Measurements from ENCODE around the gene ITGA3.

ITGA3 gene

GRCh38 chr17:50107790-50108414 is 52.0 kb downstream of the ITGA3 start:
- TF ChIP-seq CTCF (IDR thresholded peaks at IDR 0.05): no peak
- H3K27ac ChIP-seq: peak overlapping the region; percentile 98 to 99
- no peak overlapping the region for H3K4me3 ChIP-seq
- no peaks in the 10 kb centered on the region for H3K27me3 ChIP-seq
- no peak for DNase-seq
- intact Hi-C loops (cut with DNase I; ENCODE audit: low total_unique reads): no loop called here
- H3K9me3 ChIP-seq: no peaks in the 10 kb centered on the region
- H3K4me1 ChIP-seq: peaks cover 11 to 30% (median 27%) of the 10 kb centered on the region in 4 donors
- H3K36me3 ChIP-seq: peaks cover 33 to 78% (median 67%) of the 10 kb centered on the region in 3 donors

GRCh38 chr17:50108556-50108955 is 52.6 kb downstream of the ITGA3 start:
- H3K27ac ChIP-seq: peak overlapping the region; percentile 98 to 99
- H3K27me3 ChIP-seq: no peaks in the 10 kb centered on the region
- H3K4me3 ChIP-seq: no peak overlapping the region
- intact Hi-C loops (cut with DNase I; ENCODE audit: low total_unique reads): no loop called here
- TF ChIP-seq CTCF (IDR thresholded peaks at IDR 0.05): no peak
- H3K4me1 ChIP-seq: peaks cover 13 to 31% (median 29%) of the 10 kb centered on the region in 4 donors
- no peak for DNase-seq
- peaks cover 33 to 72% (median 64%) of the 10 kb centered on the region in 3 donors for H3K36me3 ChIP-seq
- H3K9me3 ChIP-seq: no peaks in the 10 kb centered on the region

- TF ChIP-seq CTCF (IDR thresholded peaks at IDR 0.05): no peak
Measured at GRCh38 chr17:50109207-50109606, 53.3 kb downstream of the ITGA3 start.

GRCh38 chr17:50109785-50110184 is 53.9 kb downstream of the ITGA3 start:
- Histone ChIP-seq H3K27me3 (no peaks in the 10 kb centered on the region), H3K9me3 (no peaks in the 10 kb centered on the region), H3K4me3 (no peak overlapping the region), H3K4me1 (peaks cover 13 to 31% (median 29%) of the 10 kb centered on the region in 4 donors), H3K27ac (peak overlapping the region; percentile 98 to 99), H3K36me3 (peaks cover 33 to 59% (median 56%) of the 10 kb centered on the region in 3 donors)
- intact Hi-C loops (cut with DNase I; ENCODE audit: low total_unique reads): loop anchor here (10.0 kb wide), 1 partner anchor 55 kb away; the partner anchor contains the start of gene SGCA
- TF ChIP-seq CTCF (IDR thresholded peaks at IDR 0.05): no peak
- no peak for DNase-seq

More at GRCh38 chr17:50109207-50109606, 53.3 kb downstream of the ITGA3 start:
- peaks cover 13 to 31% (median 29%) of the 10 kb centered on the region in 4 donors for H3K4me1 ChIP-seq
- H3K27me3 ChIP-seq: no peaks in the 10 kb centered on the region
- peak overlapping the region; percentile 98 to 99 for H3K27ac ChIP-seq
- intact Hi-C loops (cut with DNase I; ENCODE audit: low total_unique reads): no loop called here
- no peak overlapping the region for H3K4me3 ChIP-seq
- no peak for DNase-seq
- no peaks in the 10 kb centered on the region for H3K9me3 ChIP-seq
- peaks cover 33 to 65% (median 58%) of the 10 kb centered on the region in 3 donors for H3K36me3 ChIP-seq

- intact Hi-C loops (cut with DNase I; ENCODE audit: low total_unique reads): loop anchor here (10.0 kb wide), 1 partner anchor 54 kb away; the partner anchor contains the start of gene SGCA
- peak; percentile 73 to 96 for DNase-seq
- Histone ChIP-seq H3K4me1 (peaks cover 13 to 31% (median 29%) of the 10 kb centered on the region in 4 donors), H3K36me3 (peaks cover 33 to 49% (median 46%) of the 10 kb centered on the region in 3 donors), H3K9me3 (no peaks in the 10 kb centered on the region), H3K27me3 (no peaks in the 10 kb centered on the region), H3K27ac (peak overlapping the region; percentile 98 to 99), H3K4me3 (no peak overlapping the region)
- TF ChIP-seq CTCF (IDR thresholded peaks at IDR 0.05): no peak
Measured at GRCh38 chr17:50110591-50111349, 54.9 kb downstream of the ITGA3 start.

Measured in tibial artery (tissue), 4 donors.